Osteocyte (in vitro differentiated cells): ENCODE results near the gene BACE1. TPM values are rescaled to one million over a fixed set of nuclear protein-coding genes. Genes with fewer than 3 reads are reported as not detected.

Experiments used
- DNase-seq: peaks from one replicate; pipeline ENCODE4 v3.0.0; 2021; ENCODE audit warnings: mixed read lengths; ENCODE audit not compliant: unreplicated experiment; ENCODE audit errors: extremely low spot score
- H3K27ac Mint-ChIP-seq: one replicate; pipeline ENCODE4 v1.8.0; 2021; ENCODE audit warnings: mild to moderate bottlenecking, mixed read lengths; ENCODE audit not compliant: unreplicated experiment
- H3K27me3 Mint-ChIP-seq: one replicate; pipeline ENCODE4 v1.8.0; 2021; ENCODE audit warnings: mixed read lengths; ENCODE audit not compliant: unreplicated experiment
- H3K36me3 Mint-ChIP-seq: one replicate; pipeline ENCODE4 v1.8.0; 2021; ENCODE audit warnings: mixed read lengths; ENCODE audit not compliant: unreplicated experiment
- H3K4me1 Mint-ChIP-seq: one replicate; pipeline ENCODE4 v1.8.0; 2021; ENCODE audit warnings: mixed read lengths; ENCODE audit not compliant: unreplicated experiment
- H3K4me3 Mint-ChIP-seq: one replicate; pipeline ENCODE4 v1.8.0; 2021; ENCODE audit warnings: mild to moderate bottlenecking, moderate library complexity, mixed read lengths; ENCODE audit not compliant: unreplicated experiment
- H3K9me3 Mint-ChIP-seq: one replicate; pipeline ENCODE4 v1.8.0; 2021; ENCODE audit warnings: mixed read lengths; ENCODE audit not compliant: unreplicated experiment
- CTCF ChIP-seq: fragments of 200-600 bp; sonication (generic); IDR thresholded peaks from 2 replicates; pipeline ENCODE4 v1.5.0; 2021; ENCODE audit warnings: antibody characterized with exemption, mild to moderate bottlenecking, moderate library complexity
- total RNA-seq: library from RNA; stranded (reverse); gene quantifications from 2 replicates; pipeline ENCODE4 v1.2.1, GENCODE V29; 2021

Gene BACE1
- total RNA-seq, 1 donor from 2014 or later: 74.8 TPM

DNA sequence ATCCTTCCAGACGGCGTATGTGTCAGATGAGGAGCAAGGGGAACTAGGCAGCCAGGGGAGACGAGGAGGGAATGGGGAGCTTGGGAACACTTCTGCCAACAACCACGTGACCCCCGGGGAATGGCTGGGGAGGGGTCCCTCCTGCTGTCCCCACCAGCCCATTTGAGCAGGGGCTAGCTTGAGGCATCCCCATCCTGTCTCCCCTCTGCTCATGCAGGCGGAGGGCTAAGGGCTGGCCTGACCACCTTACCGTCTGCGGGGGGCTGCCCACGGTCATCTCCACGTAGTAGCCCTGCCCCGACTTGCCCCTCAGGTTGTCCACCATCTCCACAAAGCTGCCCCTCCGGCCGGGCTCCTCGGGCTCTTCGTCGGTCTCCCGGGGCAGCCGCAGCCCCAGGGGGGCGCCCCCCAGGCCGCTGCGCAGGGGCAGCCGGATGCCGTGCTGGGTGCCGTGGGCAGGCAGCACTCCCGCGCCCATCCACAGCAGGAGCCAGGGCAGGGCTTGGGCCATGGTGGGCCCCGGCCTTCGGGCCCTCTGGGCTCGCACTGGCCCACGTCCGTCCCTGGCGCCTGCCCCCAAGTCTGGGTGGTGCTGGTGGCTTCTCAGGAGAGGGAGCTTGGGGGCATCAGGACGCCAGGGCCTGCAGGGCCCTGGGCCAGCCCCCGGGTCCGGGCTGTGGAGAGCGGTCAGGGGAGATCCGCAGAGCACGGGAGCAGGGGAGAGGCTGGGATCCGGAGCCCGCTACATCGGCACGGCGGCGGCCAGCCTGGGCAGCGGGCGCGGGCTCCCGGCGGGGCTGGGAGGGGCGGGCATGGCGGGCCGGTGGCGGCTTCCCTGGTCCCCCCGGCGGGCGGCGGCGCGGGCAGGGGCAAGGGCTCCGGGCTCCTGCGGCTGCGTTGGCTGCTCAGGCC, 515 bp downstream of the BACE1 start:
- H3K9me3 Mint-ChIP-seq: no peaks in the 10 kb centered on the region
- no peak for TF ChIP-seq CTCF
- peak overlapping the region; percentile 41 for H3K27ac Mint-ChIP-seq
- no peak for DNase-seq
- no peaks in the 10 kb centered on the region for H3K27me3 Mint-ChIP-seq
- peak overlapping the region; percentile 85 for H3K4me3 Mint-ChIP-seq
- peaks cover 1% of the 10 kb centered on the region for H3K36me3 Mint-ChIP-seq
- peaks cover 30% of the 10 kb centered on the region for H3K4me1 Mint-ChIP-seq

- peak overlapping the region; percentile 41 for H3K27ac Mint-ChIP-seq
Observed at GRCh38 chr11:117314840-117315239, 1.2 kb downstream of the BACE1 start.

GRCh38 chr11:117313828-117314768, 2.0 kb downstream of the BACE1 start:
- H3K4me3 Mint-ChIP-seq: peak overlapping the region; percentile 72
- H3K4me1 Mint-ChIP-seq: peaks cover 25% of the 10 kb centered on the region
- H3K27me3 Mint-ChIP-seq: no peaks in the 10 kb centered on the region
- no peak for DNase-seq
- H3K36me3 Mint-ChIP-seq: peaks cover 1% of the 10 kb centered on the region
- TF ChIP-seq CTCF: no peak
- no peaks in the 10 kb centered on the region for H3K9me3 Mint-ChIP-seq
- H3K27ac Mint-ChIP-seq: no peak overlapping the region

More at GRCh38 chr11:117314840-117315239, 1.2 kb downstream of the BACE1 start:
- Mint-ChIP-seq H3K36me3 (peaks cover 1% of the 10 kb centered on the region), H3K4me3 (peak overlapping the region; percentile 72), H3K9me3 (no peaks in the 10 kb centered on the region), H3K27me3 (no peaks in the 10 kb centered on the region), H3K4me1 (peaks cover 30% of the 10 kb centered on the region)
- no peak for TF ChIP-seq CTCF
- no peak for DNase-seq

DNA sequence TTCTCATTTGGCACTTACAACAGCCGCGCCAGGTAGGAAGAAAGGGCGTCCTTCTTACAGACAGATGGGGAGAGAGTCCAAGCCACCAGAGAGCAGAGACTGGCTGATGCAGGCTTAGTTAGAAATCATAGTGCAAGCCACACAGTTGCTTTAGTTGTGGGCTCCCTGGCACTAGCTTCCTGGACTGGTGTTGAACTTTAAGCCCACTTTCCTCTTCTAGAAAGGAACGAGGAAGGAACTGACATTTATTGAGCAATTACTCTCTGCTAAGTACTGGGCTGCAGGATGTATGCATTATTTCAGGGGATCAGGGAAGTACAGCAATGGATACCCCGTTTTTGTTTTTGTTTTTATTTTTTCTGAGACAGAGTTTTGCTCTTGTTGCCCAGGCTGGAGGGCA, 3.0 kb downstream of the BACE1 start:
- Mint-ChIP-seq H3K27ac (no peak overlapping the region), H3K36me3 (peaks cover 1% of the 10 kb centered on the region), H3K4me3 (no peak overlapping the region), H3K9me3 (no peaks in the 10 kb centered on the region), H3K4me1 (peaks cover 23% of the 10 kb centered on the region), H3K27me3 (no peaks in the 10 kb centered on the region)
- TF ChIP-seq CTCF: no peak
- no peak for DNase-seq

- Mint-ChIP-seq H3K27me3 (no peaks in the 10 kb centered on the region), H3K4me3 (no peak overlapping the region), H3K36me3 (peaks cover 1% of the 10 kb centered on the region), H3K4me1 (peaks cover 6% of the 10 kb centered on the region), H3K9me3 (no peaks in the 10 kb centered on the region), H3K27ac (no peak overlapping the region)
- TF ChIP-seq CTCF: no peak
- DNase-seq: no peak
Observed at GRCh38 chr11:117309310-117309709, 6.7 kb downstream of the BACE1 start.
